ENCODE measurements around the gene MFSD11.

The MFSD11 gene

GRCh38 chr17:76737676-76738467, at the start of gene MFSD11:
Gene MFSD11 (plus strand): TSS chr17:76738119. CDS start chr17:76738353, 234 bp downstream.
- Histone ChIP-seq H3K27me3 (no peaks in the 10 kb centered on the region), H3K27ac (peak within 1 kb of the TSS; percentile 96), H3K4me1 (ENCODE audit: control insufficient read depth in 1 of 2, insufficient read depth in 1 of 2, low read depth in 1 of 2, low read length in 1 of 2) (peaks cover 45 to 47% of the 10 kb centered on the region in 2 experiments), H3K4me3 (ENCODE audit: low read depth in 1 of 2, low read length in 1 of 2) (peak within 1 kb of the TSS; percentile 92), H3K36me3 (peaks cover 36% of the 10 kb centered on the region), H3K9me3 (no peaks in the 10 kb centered on the region)
- TF ChIP-seq CTCF (IDR thresholded peaks at IDR 0.05), result peak; percentile 36

- Histone ChIP-seq H3K27ac (no peak overlapping the region), H3K4me3 (ENCODE audit: low read depth in 1 of 2, low read length in 1 of 2) (no peak overlapping the region), H3K9me3 (no peaks in the 10 kb centered on the region), H3K36me3 (no peaks in the 10 kb centered on the region), H3K27me3 (no peaks in the 10 kb centered on the region), H3K4me1 (ENCODE audit: control insufficient read depth in 1 of 2, insufficient read depth in 1 of 2, low read depth in 1 of 2, low read length in 1 of 2) (no peaks in the 10 kb centered on the region)
- TF ChIP-seq CTCF (IDR thresholded peaks at IDR 0.05), result no peak
These were observed 49.7 kb upstream of the MFSD11 start for GRCh38 chr17:76688165-76688622.

- Histone ChIP-seq H3K4me1 (ENCODE audit: control insufficient read depth in 1 of 2, insufficient read depth in 1 of 2, low read depth in 1 of 2, low read length in 1 of 2) (no peaks in the 10 kb centered on the region), H3K36me3 (no peaks in the 10 kb centered on the region), H3K27ac (no peak overlapping the region), H3K4me3 (ENCODE audit: low read depth in 1 of 2, low read length in 1 of 2) (no peak overlapping the region), H3K9me3 (no peaks in the 10 kb centered on the region), H3K27me3 (no peaks in the 10 kb centered on the region)
- TF ChIP-seq CTCF (IDR thresholded peaks at IDR 0.05), result no peak
These were observed 48.1 kb upstream of the MFSD11 start for GRCh38 chr17:76689859-76690258.

- Histone ChIP-seq H3K4me1 (ENCODE audit: control insufficient read depth in 1 of 2, insufficient read depth in 1 of 2, low read depth in 1 of 2, low read length in 1 of 2) (no peaks in the 10 kb centered on the region), H3K36me3 (no peaks in the 10 kb centered on the region)
- TF ChIP-seq CTCF (IDR thresholded peaks at IDR 0.05), result no peak
These were observed 47.2 kb upstream of the MFSD11 start for GRCh38 chr17:76690596-76691280.

GRCh38 chr17:76691379-76692191, 46.3 kb upstream of the MFSD11 start:
- no peaks in the 10 kb centered on the region for H3K27me3 ChIP-seq
- no peaks in the 10 kb centered on the region for H3K9me3 ChIP-seq
- TF ChIP-seq CTCF (IDR thresholded peaks at IDR 0.05), result no peak
- no peaks in the 10 kb centered on the region for H3K36me3 ChIP-seq
- H3K27ac ChIP-seq, result no peak overlapping the region
- no peak overlapping the region for H3K4me3 ChIP-seq (ENCODE audit: low read depth in 1 of 2, low read length in 1 of 2)
- no peaks in the 10 kb centered on the region for H3K4me1 ChIP-seq (ENCODE audit: control insufficient read depth in 1 of 2, insufficient read depth in 1 of 2, low read depth in 1 of 2, low read length in 1 of 2)

More at GRCh38 chr17:76690596-76691280, 47.2 kb upstream of the MFSD11 start:
- Histone ChIP-seq H3K4me3 (ENCODE audit: low read depth in 1 of 2, low read length in 1 of 2) (no peak overlapping the region), H3K27ac (no peak overlapping the region), H3K9me3 (no peaks in the 10 kb centered on the region), H3K27me3 (no peaks in the 10 kb centered on the region)
